ENCODE data around the gene TSPAN9. TPM values are rescaled to one million over a fixed set of nuclear protein-coding genes. Genes with fewer than 3 reads are reported as not detected.

The TSPAN9 gene
- total RNA-seq, 6 donors from 2014 or later, result 25.2 to 62.9 (median 44.2) TPM

DNA sequence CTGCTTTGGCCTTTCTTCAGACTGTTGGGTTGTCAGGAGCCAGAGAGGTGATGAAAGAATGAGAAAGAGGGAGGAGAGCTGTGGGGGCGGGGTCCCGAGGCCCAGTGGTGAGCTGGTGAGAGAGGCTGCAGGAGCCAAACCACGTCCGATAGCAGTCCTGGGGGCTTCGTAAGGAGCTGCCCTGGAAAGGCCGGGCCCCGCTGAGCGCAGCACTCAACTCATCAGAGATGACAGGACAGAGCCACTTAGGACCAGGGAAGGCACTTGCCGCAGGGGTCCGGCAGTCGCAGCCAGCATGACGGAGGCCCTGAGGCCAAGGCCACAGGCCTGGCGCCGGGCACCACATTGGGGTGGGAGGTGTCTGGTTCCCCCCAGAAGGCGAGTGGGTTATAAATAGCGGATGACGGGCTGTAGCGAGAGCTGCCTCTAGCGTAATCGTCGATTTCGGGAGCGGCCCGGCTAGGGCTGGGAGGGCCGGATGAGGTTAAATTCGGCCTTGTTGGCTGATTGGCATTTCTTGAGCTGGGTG is 179.0 kb downstream of the TSPAN9 start:
- H3K9me3 ChIP-seq, result no peaks in the 10 kb centered on the region
- no peak for ATAC-seq (ENCODE audit: low FRiP score in 2 of 2)
- TF ChIP-seq EP300 (IDR thresholded peaks at IDR 0.05) (no peak), POLR2AphosphoS5 (IDR thresholded peaks at IDR 0.05) (no peak), CTCF (IDR thresholded peaks at IDR 0.05) (no peak), POLR2A (IDR thresholded peaks at IDR 0.05) (no peak)
- H3K27ac ChIP-seq, result peak overlapping the region in 1 of 4 donors; percentile 27
- 95 to 97% methylated on average over 25 to 26 of the region's 26 CpGs for WGBS, 2 donors
- H3K36me3 ChIP-seq, result no peaks in the 10 kb centered on the region
- H3K4me3 ChIP-seq, result no peak overlapping the region
- DNase-seq, result no peak
- no peaks in the 10 kb centered on the region for H3K27me3 ChIP-seq
- peaks cover 16 to 37% (median 27%) of the 10 kb centered on the region in 4 donors for H3K4me1 ChIP-seq

DNA sequence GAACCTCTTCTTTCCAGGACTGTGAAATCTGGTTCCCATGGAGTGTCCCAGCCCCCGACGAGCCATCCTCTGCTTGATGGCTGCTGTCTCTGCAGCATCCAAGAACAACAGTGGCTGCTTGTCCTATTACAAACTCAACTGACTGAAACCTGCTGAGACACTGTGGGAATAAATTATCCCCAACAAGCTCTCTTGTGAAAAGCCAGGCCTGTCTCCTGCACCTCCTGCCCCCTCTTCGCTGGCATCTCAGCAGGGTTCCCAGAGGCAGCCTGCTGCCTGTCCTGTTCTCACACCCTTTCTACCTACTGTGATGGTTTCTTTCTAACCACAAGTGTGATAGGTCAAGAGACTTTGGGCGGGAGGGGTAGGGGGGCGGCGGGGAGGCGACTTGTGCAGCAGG is 180.2 kb downstream of the TSPAN9 start:
- TF ChIP-seq CTCF (IDR thresholded peaks at IDR 0.05) (no peak), EP300 (IDR thresholded peaks at IDR 0.05) (no peak), POLR2A (IDR thresholded peaks at IDR 0.05) (no peak), POLR2AphosphoS5 (IDR thresholded peaks at IDR 0.05) (no peak)
- no peaks in the 10 kb centered on the region for H3K9me3 ChIP-seq
- no peak overlapping the region for H3K27ac ChIP-seq
- no peaks in the 10 kb centered on the region for H3K27me3 ChIP-seq
- H3K4me3 ChIP-seq, result no peak overlapping the region
- DNase-seq (no peak), ATAC-seq (ENCODE audit: low FRiP score in 2 of 2) (no peak)
- 81 to 93% methylated on average over 7 of the region's 7 CpGs for WGBS, 2 donors
- no peaks in the 10 kb centered on the region for H3K36me3 ChIP-seq
- H3K4me1 ChIP-seq, result peaks cover 11 to 33% (median 22%) of the 10 kb centered on the region in 4 donors

- no peaks in the 10 kb centered on the region for H3K27me3 ChIP-seq
- H3K4me3 ChIP-seq, result no peak overlapping the region
- H3K36me3 ChIP-seq, result no peaks in the 10 kb centered on the region
- no peak for ATAC-seq (ENCODE audit: low FRiP score in 2 of 2)
- no peak overlapping the region for H3K27ac ChIP-seq
- WGBS, 2 donors, result 93 to 94% methylated on average over 8 of the region's 8 CpGs
- DNase-seq, result no peak
- TF ChIP-seq POLR2A (IDR thresholded peaks at IDR 0.05) (no peak), POLR2AphosphoS5 (IDR thresholded peaks at IDR 0.05) (no peak), CTCF (IDR thresholded peaks at IDR 0.05) (no peak), EP300 (IDR thresholded peaks at IDR 0.05) (no peak)
- H3K4me1 ChIP-seq, result peaks cover 3 to 14% (median 7%) of the 10 kb centered on the region in 4 donors
- no peaks in the 10 kb centered on the region for H3K9me3 ChIP-seq
These were observed 182.8 kb downstream of the TSPAN9 start for GRCh38 chr12:3259973-3260372.

DNA sequence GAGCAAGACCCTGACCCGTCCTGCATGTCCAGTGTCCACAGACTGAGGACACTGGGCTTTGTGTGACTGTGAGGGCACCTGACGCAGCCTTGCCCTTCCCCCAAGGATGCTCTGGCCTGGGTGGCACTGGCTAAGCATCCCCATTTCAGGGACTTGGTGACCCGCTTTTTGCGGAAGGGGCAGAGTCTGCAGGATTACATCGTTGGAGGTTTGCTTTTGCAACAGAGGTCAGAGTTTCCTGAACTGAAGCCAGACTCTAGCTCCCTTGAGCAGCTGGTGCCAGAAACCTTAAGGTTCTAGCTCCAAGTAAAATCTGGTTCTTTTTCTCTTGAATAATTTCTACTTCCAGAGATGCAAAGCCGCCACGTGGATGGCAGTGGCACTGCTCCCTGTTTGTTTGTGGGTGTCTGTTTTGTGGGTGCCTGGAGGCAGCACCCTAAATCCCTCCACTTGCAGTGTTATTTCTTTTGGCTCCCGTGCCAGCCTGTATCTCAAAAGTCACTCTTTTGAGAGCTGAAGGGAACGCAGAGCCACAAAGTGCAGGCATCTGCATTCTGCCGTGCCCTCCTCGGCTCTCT is 184.7 kb downstream of the TSPAN9 start:
- DNase-seq (no peak), ATAC-seq (ENCODE audit: low FRiP score in 2 of 2) (no peak)
- no peaks in the 10 kb centered on the region for H3K9me3 ChIP-seq
- 74 to 75% methylated on average over 8 to 11 of the region's 11 CpGs for WGBS, 2 donors
- no peak overlapping the region for H3K4me3 ChIP-seq
- H3K27ac ChIP-seq, result no peak overlapping the region
- no peaks in the 10 kb centered on the region for H3K27me3 ChIP-seq
- peaks cover 0 to 5% (median 0%) of the 10 kb centered on the region in 4 donors for H3K36me3 ChIP-seq
- peaks cover 0 to 6% (median 2%) of the 10 kb centered on the region in 4 donors for H3K4me1 ChIP-seq
- TF ChIP-seq POLR2A (IDR thresholded peaks at IDR 0.05) (no peak), EP300 (IDR thresholded peaks at IDR 0.05) (no peak), CTCF (IDR thresholded peaks at IDR 0.05) (no peak), POLR2AphosphoS5 (IDR thresholded peaks at IDR 0.05) (no peak)

DNA sequence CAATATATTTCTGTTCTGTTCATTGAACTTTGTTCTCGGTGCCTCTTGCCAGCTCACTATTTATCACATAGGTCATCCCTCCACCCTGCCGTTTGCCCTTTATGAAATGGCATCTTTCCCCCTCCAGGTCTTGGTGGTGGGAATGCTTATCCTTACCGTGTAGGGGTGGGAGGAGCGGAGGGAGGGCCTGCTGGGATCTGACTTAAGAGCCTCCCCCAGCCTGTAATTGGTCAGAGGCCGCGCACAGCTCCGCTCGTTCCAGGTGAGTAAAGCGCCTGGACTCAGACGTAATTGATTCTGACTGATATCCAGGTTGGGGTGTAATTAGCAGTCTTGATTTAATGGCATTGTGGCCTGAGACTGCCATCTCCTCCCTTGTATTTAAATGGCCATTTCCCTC is 185.3 kb downstream of the TSPAN9 start:
- peaks cover 0 to 6% (median 2%) of the 10 kb centered on the region in 4 donors for H3K4me1 ChIP-seq
- H3K27me3 ChIP-seq, result no peaks in the 10 kb centered on the region
- DNase-seq (no peak), ATAC-seq (ENCODE audit: low FRiP score in 2 of 2) (no peak)
- H3K27ac ChIP-seq, result no peak overlapping the region
- TF ChIP-seq POLR2A (IDR thresholded peaks at IDR 0.05) (no peak), EP300 (IDR thresholded peaks at IDR 0.05) (no peak), CTCF (IDR thresholded peaks at IDR 0.05) (no peak), POLR2AphosphoS5 (IDR thresholded peaks at IDR 0.05) (no peak)
- no peak overlapping the region for H3K4me3 ChIP-seq
- H3K36me3 ChIP-seq, result peaks cover 0 to 10% (median 0%) of the 10 kb centered on the region in 4 donors
- 82 to 90% methylated on average over 10 of the region's 10 CpGs for WGBS, 2 donors
- no peaks in the 10 kb centered on the region for H3K9me3 ChIP-seq
